Natural killer cell (primary cell): Measurements from ENCODE around the gene RPL13A. TPM values are rescaled to one million over a fixed set of nuclear protein-coding genes. Genes with fewer than 3 reads are reported as not detected.
A peak's percentile ranks its signal among the peaks of the same experiment; 100 is the strongest.

Source experiments
- ATAC-seq, 3 donors: fragments of 150-1000 bp in 2 of 3; fragments of 200-7000 bp in 1 of 3; cut with Tn5 transposase; 1 replicate in 1 of 3; 2 replicates in 2 of 3; pipeline ENCODE4 v1.10.0; 2021; ENCODE audit warnings: mild to moderate bottlenecking in 2 of 3, moderate library complexity in 2 of 3
- DNase-seq, 2 donors: peaks; one replicate each; pipeline versions ENCODE4 v3.0.0 to v3.0.0-alpha.2; 2013 to 2021; ENCODE audit warnings: mixed read lengths in 1 of 2
- H3K27ac ChIP-seq: one replicate; pipeline ENCODE4 v1.5.1; 2013; ENCODE audit warnings: mild to moderate bottlenecking, low read length
- H3K27me3 ChIP-seq: one replicate; pipeline ENCODE4 v1.6.1; 2013; ENCODE audit warnings: low read length; ENCODE audit not compliant: control insufficient read depth, insufficient read depth
- H3K36me3 ChIP-seq: one replicate; pipeline ENCODE4 v1.6.1; 2013; ENCODE audit warnings: low read length; ENCODE audit not compliant: control insufficient read depth, insufficient read depth
- H3K4me1 ChIP-seq: one replicate; pipeline ENCODE4 v1.6.1; 2013; ENCODE audit warnings: low read length; ENCODE audit not compliant: control insufficient read depth, insufficient read depth
- H3K4me3 ChIP-seq: one replicate; pipeline ENCODE4 v1.5.1; 2013; ENCODE audit warnings: low read length
- H3K9me3 ChIP-seq: one replicate; pipeline ENCODE4 v1.6.1; 2013; ENCODE audit warnings: low read length; ENCODE audit not compliant: control insufficient read depth, insufficient read depth
- H3K27ac Mint-ChIP-seq, 2 donors: one replicate each; pipeline ENCODE4 v1.8.0; 2022; ENCODE audit warnings: mild to moderate bottlenecking in 2 of 2, mixed read lengths in 2 of 2, moderate library complexity in 1 of 2
- H3K27me3 Mint-ChIP-seq, 2 donors: one replicate each; pipeline ENCODE4 v1.8.0; 2022; ENCODE audit warnings: low read depth in 2 of 2, mixed read lengths in 2 of 2
- H3K36me3 Mint-ChIP-seq: one replicate; pipeline ENCODE4 v1.8.0; 2022; ENCODE audit warnings: mixed read lengths
- H3K4me1 Mint-ChIP-seq, 2 donors: one replicate each; pipeline ENCODE4 v1.8.0; 2022; ENCODE audit warnings: mixed read lengths in 2 of 2
- H3K4me3 Mint-ChIP-seq: one replicate; pipeline ENCODE4 v1.8.0; 2022; ENCODE audit warnings: mild to moderate bottlenecking, moderate library complexity, mixed read lengths
- H3K9me3 Mint-ChIP-seq, 2 donors: one replicate each; pipeline ENCODE4 v1.8.0; 2022; ENCODE audit warnings: mixed read lengths in 2 of 2
- WGBS: methylation state at CpG from one replicate; pipeline ENCODE4 v1.1.7; 2013; ENCODE audit warnings: missing lambda C conversion rate; ENCODE audit not compliant: insufficient coverage; 5-methylcytosine and 5-hydroxymethylcytosine counted together
- intact Hi-C: fragments of 100-400 bp; cut with micrococcal nuclease; formaldehyde crosslinking; loops from one replicate; pipeline ENCODE4 v1.14.2; 2022
- total RNA-seq, 4 donors: library from RNA; stranded (reverse); fragments of 120-200 nt in 1 of 4; gene quantifications; one replicate each; pipeline versions ENCODE4 v1.2.3 to v1.2.4, GENCODE V29; 2013 to 2022
- TF ChIP-seq, protein P1 (sequence below): fragments of 200-600 bp; IDR thresholded peaks from one replicate; pipeline ENCODE4 v1.8.0; 2022; ENCODE audit warnings: antibody characterized with exemption

Gene RPL13A
- total RNA-seq, 3 donors from 2014 or later (not counting 1 experiment from before 2014, with no cell fraction given) = 1,881 to 2,284 (median 2,283) TPM

DNA sequence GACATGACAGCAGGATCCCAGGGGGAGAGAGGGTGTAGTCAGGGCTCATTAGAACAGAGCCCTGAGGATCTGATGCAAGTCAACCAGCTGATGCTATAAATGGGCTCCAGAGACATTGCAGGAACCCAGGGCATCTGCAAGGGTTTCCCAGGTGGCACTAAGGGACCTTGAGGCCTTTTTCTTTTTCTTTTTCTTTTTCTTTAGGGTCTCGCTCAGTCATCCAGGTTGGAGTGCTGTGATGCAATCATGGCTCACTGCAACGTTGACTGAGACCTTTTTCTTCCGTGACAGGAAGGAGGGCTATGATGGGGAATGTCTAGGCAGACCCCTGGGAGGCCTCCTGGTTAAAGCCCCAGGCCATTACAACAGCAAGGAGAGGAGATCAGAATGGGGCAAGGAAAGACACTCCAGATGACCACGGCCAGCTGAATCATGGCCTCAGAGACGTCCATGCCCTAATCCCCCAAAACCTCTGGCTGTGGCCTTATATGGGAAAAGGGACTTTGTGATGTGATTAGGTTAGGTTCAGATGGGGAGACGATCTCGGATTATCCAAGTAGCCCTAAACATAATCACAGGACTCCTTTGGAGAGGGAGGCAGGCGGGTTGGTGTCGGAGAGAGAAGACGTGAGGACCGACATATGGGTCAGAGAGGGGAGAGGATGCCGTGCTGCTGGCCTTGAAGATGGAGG lies 20.5 kb downstream of the RPL13A start:
- Mint-ChIP-seq H3K27me3 (no peaks in the 10 kb centered on the region), H3K36me3 (no peaks in the 10 kb centered on the region), H3K4me1 (peaks cover 17 to 27% of the 10 kb centered on the region in 2 donors), H3K4me3 (no peak overlapping the region), H3K27ac (no peak overlapping the region), H3K9me3 (no peaks in the 10 kb centered on the region)
- Histone ChIP-seq H3K27ac (no peak overlapping the region), H3K27me3 (no peaks in the 10 kb centered on the region), H3K36me3 (no peaks in the 10 kb centered on the region), H3K9me3 (no peaks in the 10 kb centered on the region), H3K4me1 (peaks cover 32% of the 10 kb centered on the region), H3K4me3 (no peak overlapping the region)
- intact Hi-C loops = no loop called here
- ATAC-seq (no peak), DNase-seq (no peak)
- 89% methylated on average over 12 of the region's 12 CpGs for WGBS
- TF ChIP-seq, protein P1, sequence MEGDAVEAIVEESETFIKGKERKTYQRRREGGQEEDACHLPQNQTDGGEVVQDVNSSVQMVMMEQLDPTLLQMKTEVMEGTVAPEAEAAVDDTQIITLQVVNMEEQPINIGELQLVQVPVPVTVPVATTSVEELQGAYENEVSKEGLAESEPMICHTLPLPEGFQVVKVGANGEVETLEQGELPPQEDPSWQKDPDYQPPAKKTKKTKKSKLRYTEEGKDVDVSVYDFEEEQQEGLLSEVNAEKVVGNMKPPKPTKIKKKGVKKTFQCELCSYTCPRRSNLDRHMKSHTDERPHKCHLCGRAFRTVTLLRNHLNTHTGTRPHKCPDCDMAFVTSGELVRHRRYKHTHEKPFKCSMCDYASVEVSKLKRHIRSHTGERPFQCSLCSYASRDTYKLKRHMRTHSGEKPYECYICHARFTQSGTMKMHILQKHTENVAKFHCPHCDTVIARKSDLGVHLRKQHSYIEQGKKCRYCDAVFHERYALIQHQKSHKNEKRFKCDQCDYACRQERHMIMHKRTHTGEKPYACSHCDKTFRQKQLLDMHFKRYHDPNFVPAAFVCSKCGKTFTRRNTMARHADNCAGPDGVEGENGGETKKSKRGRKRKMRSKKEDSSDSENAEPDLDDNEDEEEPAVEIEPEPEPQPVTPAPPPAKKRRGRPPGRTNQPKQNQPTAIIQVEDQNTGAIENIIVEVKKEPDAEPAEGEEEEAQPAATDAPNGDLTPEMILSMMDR = no peak

DNA sequence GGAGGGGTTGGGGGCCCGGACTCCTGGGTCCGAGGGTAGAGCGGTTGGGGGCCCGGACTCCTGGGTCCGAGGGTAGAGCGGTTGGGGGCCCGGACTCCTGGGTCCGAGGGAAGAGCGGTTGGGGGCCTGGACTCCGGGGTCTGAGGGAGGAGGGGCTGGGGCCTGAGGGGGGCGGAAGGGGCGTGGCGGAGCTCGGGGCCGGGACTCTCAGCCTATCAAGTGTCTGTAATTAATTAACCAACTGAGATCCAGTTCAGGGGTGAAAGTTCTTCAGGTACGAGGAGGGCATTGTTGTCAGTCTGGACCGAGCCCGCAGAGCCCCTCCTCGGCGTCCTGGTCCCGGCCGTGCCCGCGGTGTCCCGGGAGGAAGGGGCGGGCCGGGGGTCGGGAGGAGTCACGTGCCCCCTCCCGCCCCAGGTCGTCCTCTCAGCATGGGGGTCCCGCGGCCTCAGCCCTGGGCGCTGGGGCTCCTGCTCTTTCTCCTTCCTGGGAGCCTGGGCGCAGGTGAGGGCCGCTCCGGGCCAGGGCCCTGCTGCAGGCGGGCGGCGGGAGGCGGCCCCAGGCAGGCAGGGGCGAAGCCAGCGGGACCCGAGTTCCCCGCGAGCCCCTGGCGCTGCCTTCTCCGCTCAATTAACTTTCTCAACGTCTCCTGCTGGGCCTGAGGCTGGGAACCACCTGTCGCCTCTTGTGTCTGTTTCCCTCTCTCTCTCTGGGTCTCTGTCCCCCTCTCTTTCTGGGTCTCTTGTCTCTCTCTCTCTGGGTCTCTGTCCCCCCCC lies 25.8 kb downstream of the RPL13A start:
- Histone ChIP-seq H3K9me3 (no peaks in the 10 kb centered on the region), H3K27me3 (no peaks in the 10 kb centered on the region), H3K4me3 (peak overlapping the region; percentile 56), H3K27ac (peak overlapping the region; percentile 37), H3K36me3 (no peaks in the 10 kb centered on the region), H3K4me1 (peaks cover 34% of the 10 kb centered on the region)
- WGBS = 1% methylated on average over 50 of the region's 50 CpGs
- Mint-ChIP-seq H3K9me3 (no peaks in the 10 kb centered on the region), H3K4me1 (peaks cover 24 to 31% of the 10 kb centered on the region in 2 donors), H3K27me3 (peaks cover 0 to 6% of the 10 kb centered on the region in 2 donors), H3K27ac (peak overlapping the region in 1 of 2 donors; percentile 83), H3K36me3 (no peaks in the 10 kb centered on the region), H3K4me3 (peak overlapping the region; percentile 87)
- TF ChIP-seq, protein P1 = no peak
- ATAC-seq (peak; percentile 53 to 68 (median 59)), DNase-seq (peak in 1 of 2 donors; percentile 59)
- intact Hi-C loops = no loop called here

DNA sequence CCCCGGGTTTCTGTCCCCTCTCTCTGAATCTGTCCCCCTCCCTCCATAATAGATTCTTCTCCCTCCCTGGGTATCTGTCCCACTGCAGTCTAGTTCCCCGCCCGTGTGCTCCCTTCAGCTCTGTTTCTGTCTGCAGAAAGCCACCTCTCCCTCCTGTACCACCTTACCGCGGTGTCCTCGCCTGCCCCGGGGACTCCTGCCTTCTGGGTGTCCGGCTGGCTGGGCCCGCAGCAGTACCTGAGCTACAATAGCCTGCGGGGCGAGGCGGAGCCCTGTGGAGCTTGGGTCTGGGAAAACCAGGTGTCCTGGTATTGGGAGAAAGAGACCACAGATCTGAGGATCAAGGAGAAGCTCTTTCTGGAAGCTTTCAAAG lies 26.3 kb downstream of the RPL13A start:
- peaks cover 34% of the 10 kb centered on the region for H3K4me1 ChIP-seq
- Mint-ChIP-seq H3K4me3 (peak overlapping the region; percentile 87), H3K27me3 (peaks cover 0 to 6% of the 10 kb centered on the region in 2 donors), H3K27ac (peak overlapping the region in 1 of 2 donors; percentile 83), H3K4me1 (peaks cover 24 to 31% of the 10 kb centered on the region in 2 donors), H3K9me3 (no peaks in the 10 kb centered on the region), H3K36me3 (no peaks in the 10 kb centered on the region)
- no peaks in the 10 kb centered on the region for H3K9me3 ChIP-seq
- intact Hi-C loops = no loop called here
- no peak overlapping the region for H3K27ac ChIP-seq
- H3K4me3 ChIP-seq = no peak overlapping the region
- ATAC-seq = no peak
- DNase-seq = no peak
- TF ChIP-seq, protein P1 = no peak
- WGBS = 63% methylated on average over 11 of the region's 12 CpGs
- no peaks in the 10 kb centered on the region for H3K36me3 ChIP-seq
- no peaks in the 10 kb centered on the region for H3K27me3 ChIP-seq
